Retinal pigment epithelial cell (primary cell): ENCODE results near the gene GMCL2.
A peak's percentile ranks its signal among the peaks of the same experiment; 100 is the strongest.

Experiments used
- DNase-seq: peaks from one replicate; pipeline ENCODE4 v3.0.0-alpha.2; 2010; ENCODE audit warnings: low read depth
- H3K4me3 ChIP-seq: 2 replicates; pipeline ENCODE4 v1.5.1; 2011; ENCODE audit warnings: mild to moderate bottlenecking, low read length, control low read depth, moderate library complexity
- CTCF ChIP-seq: conservative IDR thresholded peaks from 2 replicates; pipeline ENCODE4 v1.5.1; 2011; ENCODE audit warnings: low read depth, low read length, control low read depth, inconsistent platforms

GMCL2 gene

DNA sequence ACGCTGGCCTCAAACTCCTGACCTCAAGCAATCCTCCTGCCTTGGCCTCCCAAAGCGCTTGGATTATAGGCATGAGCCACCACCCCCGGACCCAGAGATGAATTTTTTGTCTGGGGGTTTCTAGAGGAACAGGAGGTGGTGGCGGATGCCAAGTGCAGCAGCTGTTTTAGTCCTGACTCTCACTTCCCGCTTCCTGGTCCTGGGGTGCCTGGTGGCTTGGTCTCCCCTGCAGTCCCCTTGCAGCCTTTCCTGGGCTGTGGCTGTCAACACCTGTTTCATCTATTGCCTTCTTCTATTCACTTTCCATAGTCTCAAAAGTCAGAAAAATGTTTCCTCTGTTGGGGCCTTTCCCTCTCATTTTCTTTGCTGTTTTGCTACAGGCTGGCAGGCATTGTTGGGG, 27.0 kb downstream of the GMCL2 start:
- DNase-seq = no peak
- TF ChIP-seq CTCF = no peak
- H3K4me3 ChIP-seq = no peak overlapping the region

DNA sequence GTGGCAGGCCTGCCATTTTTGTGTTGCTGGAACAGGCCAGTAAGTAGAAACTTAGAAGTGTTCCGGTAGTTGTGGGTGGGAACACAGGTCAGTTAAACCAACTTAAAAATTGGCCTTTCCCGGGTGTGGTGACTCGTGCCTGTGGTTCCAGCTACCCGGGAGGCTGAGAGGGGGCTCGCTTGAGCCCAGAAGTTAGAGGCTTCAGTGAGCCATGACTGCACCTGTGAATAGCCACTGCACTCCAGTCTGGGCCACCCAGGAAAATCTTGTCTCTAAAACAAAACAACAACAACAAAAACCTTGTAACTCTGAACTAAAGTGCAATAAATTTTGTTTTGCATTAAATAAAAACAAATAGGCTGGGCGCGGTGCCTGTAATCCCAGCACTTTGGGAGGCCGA, 32.1 kb downstream of the GMCL2 start:
- no peak overlapping the region for H3K4me3 ChIP-seq
- DNase-seq = no peak
- no peak for TF ChIP-seq CTCF

GRCh38 chr5:178153530-178154340, 33.4 kb downstream of the GMCL2 start, which contains the start of gene NHP2:
Gene NHP2 (minus strand): TSS chr5:178153885. CDS start chr5:178153817, 68 bp downstream.
- H3K4me3 ChIP-seq = peak within 1 kb of the TSS; percentile 93
- TF ChIP-seq CTCF = no peak
- peak; percentile 94 for DNase-seq

DNA sequence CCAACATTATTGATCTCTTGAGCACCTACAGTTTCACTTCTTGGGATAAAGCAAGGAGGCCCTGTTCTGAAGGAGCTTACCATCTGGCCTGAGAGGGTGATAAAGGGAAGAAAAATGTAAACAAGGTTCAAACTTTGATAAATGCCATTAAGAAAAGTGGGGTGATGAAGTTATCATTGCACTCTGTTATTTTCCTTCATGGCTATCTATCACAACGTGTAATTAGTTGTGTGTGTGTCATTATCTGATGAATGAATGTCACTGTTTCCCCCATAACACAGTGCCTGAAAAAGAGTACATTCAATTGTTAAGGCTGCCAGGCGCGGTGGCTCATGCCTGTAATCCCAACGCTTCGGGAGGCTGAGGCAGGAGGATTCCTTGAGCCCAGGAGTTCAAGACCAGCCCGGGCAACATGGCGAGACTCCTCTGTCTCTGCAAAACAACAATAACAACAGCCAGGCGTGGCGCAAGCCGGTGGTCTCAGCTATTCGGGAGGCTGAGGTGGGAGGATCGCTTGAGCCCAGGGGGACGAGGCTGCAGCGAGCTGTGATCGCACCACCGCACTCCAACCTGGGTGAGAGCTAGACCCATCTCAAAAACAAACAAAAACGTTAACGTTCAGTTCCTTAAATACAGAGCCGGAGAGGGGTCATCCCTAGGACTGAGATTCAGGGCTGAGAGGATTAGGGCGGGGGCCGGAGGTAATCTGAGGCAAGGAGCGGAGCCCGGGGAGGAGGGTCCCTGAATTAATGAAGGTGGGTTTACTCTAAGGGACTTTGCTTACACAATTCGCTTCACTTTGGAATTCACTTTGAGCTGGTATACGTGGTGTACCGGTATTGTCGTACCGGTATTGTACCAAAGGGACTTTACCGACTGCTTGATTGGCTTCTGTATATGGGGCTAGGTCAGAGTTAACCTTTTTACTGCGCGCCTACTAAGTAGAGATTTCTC, 34.4 kb downstream of the GMCL2 start:
- no peak for DNase-seq
- TF ChIP-seq CTCF = no peak
- peak overlapping the region; percentile 93 for H3K4me3 ChIP-seq

DNA sequence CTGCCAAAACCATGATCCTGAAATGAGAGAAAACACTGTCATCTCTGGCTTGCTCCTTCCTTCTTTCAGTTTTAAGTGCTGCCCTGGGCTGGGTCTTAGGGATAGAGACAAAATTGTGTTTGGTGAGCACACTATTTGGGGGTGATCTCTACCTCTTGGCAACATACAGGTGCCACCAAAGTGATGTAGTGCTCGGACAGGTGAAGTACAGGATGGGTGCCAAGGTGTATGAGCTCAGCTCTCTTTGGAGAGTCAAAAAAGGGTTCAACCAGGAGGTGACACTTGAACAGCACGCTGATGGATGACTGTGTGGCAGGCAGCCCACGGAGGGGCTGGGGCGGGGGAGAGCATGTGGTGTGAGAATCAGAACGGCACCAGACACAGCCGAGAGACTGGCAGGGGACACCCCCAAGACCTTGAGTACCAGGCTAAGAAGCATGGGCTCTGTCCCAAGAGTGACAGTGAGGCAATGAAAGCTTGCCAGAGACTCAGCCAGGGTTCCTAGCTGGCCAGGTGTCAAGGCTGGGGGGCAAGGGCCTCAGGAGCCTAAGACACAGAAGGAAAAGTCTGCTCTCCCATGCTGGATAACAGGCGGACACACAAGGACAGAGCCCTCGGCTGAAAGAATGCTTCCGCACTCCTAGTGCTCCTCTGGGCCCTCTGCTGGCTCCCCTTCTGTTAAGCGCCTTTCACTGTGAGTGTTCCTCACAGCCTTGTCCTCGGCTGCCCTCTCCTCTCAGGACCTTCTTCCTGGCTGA, 36.0 kb downstream of the GMCL2 start:
- peak; percentile 15 for TF ChIP-seq CTCF
- H3K4me3 ChIP-seq = no peak overlapping the region
- no peak for DNase-seq

GRCh38 chr5:178149199-178149932, 37.8 kb downstream of the GMCL2 start:
- TF ChIP-seq CTCF = no peak
- no peak overlapping the region for H3K4me3 ChIP-seq
- no peak for DNase-seq
